Cortex of kidney (tissue), 1 donor: ENCODE results near the gene GABBR2.

Source experiments
- DNase-seq: peaks from one replicate; lab custom pipeline; 2025; lab: John Stamatoyannopoulos, UW

The GABBR2 gene

DNA sequence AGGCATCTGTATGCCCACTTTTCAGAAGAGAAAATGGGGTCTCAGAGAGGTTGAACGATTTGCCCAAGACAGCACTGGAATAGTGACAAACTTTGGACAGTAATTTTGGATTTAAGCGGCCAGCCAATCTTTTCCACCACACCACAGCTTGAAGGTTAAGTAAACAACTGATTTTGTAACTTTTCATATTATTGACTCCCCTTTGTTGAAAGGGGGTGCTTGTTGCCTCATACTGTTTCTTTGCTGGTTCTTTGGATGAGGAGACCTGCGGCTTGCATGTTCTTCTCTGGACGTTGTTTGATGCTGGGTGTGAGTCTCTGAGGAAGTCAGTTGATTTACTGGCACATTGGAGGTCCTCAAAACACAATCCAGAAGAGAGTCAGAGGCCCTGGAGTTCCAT lies 11.7 kb upstream of the GABBR2 start:
- no peak for DNase-seq

DNA sequence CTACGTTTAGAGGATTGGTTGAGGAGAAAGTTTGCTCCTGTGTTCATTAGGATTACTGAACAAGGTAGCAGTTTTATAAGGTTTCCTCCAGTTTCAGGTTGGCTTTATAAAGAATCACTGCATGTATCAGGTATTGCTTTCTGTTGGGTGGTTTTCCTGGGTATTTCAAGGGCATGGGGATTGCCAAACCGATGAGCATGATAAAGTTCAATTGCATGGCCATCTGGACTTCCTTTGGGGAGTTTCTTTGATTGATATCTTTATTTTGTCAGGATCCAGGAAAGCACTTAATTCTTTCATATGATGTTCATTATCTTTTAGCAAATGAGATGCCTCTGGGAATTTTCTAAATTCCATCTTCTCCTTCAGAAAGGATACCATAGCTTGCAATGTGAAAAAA lies 10.3 kb upstream of the GABBR2 start:
- DNase-seq, result no peak

DNA sequence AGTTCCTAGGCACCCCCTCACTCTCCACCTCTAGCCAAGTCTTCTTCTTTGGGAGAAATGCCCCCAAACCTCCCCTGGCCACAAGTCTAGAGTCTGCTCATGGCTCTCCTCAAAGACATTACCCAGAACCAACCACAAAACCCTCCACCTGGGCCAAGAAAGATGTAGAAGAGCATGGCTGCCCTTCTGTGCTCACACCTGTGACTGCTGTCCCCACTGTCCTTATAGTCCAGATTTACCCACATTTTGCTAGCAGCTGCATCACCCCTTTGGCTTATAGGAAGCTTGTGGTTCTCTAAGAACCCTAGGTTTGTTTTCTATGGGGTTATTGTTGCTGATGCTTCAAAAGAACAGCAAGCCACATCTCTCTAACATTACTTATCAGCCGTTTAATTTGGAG lies 6.1 kb upstream of the GABBR2 start:
- no peak for DNase-seq

DNA sequence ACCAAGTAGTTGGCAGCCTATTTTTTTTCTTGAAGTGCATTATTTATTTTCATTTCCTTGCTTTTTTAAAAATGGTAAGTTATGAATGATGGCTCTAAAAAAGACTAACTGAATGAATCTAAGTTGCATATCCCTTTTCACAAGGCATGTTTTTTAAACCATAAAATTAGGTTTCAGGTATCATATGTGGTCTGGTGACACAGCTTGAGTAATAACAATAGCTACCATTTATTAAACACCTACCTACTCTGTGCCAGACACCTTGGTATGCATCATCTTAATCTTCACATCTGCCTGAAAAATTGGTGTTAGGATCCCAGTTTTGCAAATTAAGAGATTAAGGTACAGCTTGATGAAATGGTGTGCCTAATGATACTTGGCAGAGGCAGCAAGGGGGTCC lies 4.3 kb upstream of the GABBR2 start:
- no peak for DNase-seq

DNA sequence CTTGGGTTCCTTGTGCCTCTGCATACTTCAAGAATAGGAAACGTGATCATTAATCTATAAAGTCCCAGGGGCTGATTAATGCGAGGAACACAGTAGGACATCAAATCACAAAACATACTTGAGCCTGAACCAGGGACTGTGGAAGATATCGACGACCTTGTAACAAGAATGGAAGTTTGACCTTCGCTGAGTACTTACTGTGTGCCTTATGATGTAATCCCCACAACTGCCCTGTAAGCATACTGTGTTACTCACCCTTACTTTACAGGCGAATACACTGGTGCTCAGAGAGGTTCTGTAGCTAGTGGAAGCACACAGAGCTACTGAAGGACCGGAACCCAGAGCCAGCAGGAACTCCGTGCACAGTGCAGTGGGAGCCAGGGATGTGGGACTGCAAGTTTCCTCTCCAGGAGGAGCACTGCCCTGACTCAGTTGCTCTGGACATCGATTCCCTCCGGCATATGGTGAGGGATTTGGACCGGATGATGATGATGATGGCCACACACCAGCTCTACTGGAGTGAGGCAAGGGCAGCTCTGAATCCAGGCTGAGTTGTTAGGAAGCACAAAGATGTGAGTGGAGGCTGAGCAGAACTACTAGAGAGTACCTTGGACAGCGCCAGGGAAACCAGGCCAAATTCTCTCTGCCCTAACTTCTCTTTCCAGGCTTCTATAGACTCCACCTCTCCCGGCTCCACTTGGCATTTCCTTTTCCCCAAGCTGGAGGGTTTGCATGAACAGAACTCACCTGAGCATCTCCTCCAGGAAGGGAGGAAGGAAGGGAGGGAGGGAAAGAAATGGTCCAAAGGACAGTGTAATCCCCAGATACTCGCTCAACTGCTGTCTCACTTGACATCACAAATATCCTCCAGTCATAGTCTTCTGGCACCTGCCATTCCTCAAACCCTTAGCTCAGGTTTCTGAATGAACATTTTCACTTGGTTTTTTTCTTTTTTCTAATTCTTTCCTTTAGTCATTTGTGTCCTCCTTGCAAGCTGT lies 1.5 kb upstream of the GABBR2 start:
- DNase-seq, result no peak

DNA sequence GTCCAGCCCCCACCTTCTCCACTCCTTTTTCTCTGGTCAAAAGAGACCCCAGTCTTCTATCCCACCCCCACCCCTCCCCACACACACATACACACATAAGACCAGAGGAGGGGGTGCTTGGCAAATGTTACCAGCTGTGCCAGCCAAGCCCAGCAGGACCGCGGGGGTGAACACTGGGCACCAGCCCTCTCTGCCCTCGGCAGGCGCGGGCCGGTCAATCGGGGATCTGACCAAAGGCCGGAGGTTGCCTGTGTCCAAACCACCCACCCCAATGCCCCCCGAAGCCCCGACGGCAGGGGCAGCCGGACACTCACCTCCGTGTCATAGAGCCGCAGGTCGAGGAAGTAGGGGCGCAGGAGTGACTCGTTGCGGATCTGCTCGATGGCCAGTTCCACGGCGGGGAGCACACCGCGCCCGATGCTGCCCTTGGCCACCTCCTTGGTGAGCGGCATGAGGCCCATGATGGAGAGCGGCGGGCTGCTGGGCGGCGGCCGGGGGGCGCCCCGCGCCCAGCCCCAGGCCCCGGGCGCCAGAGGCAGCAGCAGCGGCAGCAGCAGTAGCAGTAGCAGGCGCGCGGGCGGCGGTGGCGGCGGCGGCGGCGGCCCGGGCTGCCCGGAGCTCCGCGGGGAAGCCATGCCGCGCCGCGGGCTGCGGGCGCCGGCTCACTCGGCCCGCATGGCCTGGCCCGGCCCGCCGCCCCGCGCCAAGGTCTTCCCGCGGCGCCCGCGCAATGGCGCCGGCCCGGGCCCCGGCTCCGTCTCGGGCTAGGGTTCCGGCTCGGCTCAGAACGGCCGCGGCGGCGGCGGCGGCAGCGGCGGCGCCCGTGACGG lies 417 bp downstream of the GABBR2 start:
- DNase-seq, result no peak

DNA sequence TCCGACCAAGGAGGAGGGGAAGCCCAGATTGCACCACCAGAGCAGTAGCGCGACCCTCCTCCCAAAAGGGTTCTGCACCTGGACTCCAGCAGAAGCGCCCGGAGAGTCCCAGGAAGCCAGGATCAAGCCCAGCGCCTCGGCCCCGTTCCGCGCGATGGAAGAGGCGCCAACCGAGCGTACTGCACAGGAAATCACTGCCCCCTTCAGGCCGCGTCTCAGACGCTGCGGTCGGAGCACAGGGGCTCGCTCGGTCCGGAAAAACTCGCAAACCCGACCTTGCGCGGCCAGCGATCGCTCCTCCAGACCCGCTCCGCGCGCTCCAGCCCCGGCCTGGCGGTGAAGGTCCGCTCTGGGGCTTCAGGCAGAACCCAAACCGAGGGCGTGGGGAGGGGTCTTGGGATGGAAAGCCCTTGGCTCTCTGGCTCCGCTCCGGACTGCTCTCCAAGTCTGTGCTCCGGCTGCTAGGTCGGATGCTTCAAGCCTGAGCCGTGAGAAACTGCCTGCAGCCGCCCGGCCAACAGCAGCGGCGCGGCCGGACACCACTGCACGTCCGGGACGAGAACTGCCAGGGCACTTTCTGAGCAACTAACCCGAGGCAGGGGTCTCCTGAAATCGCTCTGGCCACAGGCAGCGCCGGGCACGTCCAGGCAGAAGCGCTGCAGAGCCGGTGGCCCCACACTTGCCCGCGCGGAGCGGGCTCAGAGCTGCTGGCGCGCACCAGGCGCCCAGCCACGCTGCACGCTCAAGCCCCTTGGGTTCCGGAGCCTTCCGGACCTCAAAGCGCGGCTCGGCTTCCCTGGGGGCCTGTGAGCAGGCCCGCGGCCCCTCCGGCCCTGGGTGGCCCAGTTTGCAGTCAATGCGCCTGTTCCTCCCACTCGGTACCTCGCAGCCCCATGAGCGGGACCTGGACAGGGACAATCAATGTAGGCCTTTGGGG lies 1.3 kb downstream of the GABBR2 start:
- DNase-seq, result no peak

DNA sequence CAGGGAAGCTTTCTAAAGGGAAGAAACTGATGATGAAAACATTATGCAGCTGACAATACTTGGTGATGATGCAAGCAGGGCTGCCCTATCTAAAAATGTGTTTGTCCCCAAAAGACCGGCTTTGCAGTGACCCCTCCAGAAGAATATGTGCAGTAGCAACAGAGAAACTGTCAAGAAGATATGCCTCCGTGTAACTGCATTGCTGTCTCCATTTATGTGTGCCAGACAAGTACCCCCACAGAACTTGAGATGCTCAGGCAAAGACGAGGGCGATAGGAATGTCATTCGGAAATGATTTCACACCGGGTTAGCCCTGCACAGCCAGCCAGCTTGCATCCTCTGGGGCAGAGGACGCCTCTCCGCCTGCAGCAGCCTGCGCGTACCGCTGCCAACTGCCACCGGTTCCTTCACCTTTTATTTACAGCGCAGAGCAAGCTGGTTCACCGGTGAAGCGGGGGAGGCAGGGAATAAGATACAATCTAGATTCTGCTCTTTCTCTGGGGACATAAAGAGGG lies 2.0 kb downstream of the GABBR2 start:
- no peak for DNase-seq

DNA sequence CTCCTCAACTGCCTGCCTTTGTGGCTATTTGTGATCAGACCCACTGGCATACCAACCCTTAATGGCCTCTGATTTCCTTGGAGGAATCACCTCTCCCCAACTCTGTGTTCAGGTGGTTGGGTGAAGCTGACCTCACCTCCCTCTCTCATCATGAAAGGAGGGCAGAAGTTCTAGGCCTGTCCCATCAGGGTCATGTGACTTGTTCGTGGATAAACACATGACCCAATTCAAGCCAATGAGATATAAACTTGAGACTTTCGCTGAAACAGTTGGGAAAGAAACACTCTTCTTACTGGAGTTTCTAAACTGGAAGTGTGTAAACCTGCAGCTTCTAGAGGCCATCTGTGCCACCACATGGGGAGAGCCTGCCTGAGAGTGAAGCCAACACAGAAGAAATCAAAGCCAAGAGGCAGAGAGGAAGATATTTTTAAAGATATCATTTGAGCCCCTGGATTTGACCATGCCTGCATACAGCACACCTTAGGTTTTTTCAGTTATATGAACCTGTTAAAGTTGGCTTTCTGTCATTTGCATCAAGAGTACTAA lies 5.8 kb downstream of the GABBR2 start:
- DNase-seq, result no peak

DNA sequence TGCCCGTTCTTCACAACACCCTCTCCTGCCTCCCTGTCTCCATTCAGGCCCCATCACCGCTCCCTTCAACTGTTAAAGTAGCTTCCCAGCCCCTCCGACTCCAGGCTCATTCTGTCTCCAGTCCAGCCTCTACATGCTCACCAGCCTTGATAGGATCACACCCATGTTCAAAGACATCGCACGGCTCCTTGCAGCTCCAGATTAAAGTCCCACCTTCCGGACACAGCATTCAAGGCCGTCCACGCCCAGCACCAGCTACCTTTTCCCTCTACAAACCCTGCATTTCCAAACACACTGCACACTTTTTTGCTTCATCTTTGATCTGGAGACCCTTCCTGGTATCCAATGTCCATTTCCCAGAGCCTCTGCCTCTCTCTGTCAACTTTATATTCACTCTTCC lies 6.4 kb downstream of the GABBR2 start:
- no peak for DNase-seq

DNA sequence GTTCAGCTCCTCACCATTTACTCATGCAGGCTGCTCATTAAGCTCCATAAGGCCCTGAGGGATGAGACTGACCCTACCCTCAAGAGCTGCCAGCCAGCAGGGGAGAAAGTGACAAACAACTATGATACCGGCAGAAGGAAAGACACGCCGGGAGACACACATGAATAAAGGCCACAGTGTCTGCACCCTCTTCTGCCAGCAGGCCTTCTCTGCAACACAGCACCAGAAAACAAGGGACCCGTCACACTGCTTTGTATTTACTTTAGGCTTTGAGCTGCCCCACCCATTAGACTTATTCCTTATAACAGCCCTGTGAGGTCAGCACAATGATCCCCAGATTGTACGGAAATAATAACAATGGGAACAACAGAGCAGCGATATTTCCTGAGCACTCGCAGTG lies 7.2 kb downstream of the GABBR2 start:
- DNase-seq, result no peak

DNA sequence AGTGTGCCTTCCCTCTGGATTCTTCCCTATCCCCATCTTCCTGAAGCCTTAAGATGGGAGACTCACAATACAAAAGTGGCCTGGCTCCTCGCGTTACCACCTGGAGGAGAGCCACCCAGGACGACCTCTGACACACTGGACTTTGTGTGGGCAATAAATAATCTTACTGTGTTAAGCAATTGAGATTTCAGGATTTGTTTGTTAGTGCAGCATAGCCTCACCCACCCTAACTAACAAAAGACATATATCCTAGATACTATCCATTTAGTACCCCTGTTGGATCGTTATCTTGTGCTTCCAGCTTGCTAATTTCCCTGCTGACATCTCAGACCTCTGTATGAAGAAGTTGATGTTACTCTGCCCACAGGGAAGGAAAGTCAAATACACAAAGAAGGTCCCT lies 7.9 kb downstream of the GABBR2 start:
- no peak for DNase-seq

DNA sequence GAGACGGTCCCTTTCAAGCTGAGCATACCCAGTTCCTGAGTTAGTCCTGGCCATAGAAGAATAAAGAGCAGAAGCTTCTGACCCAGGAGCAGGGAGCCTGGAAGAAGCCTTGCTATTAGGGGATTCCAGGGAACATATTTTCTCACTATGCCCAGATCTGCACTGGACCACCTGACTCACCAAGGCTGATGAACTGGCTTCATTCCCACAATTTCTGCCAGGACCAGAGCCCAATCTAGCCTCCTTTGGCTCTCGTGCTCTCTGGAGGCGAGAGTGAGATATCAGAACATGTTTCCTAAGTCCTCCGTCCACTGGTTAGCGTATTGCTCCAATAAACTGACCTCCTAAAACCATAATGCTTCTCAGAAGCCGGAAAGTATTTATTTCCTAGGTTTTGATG lies 9.9 kb downstream of the GABBR2 start:
- no peak for DNase-seq

DNA sequence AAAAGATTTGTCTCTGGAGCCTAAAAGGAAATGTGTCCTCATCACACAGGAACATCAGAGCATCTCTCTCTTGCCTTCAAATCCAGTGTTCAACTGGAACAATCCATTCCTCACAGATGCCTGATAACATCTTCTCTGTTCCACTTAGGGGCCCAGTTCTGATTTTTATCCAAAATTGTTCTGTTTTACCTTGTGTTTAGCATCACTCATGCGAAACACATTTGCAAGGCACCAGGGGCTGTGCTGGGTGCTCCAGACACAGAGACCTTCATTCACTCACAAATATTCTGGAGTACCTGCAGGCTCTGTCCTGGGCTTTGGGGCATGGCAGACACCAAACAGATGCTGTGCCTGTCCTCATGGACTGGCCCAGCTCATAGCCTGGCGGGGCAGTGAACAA lies 13.8 kb downstream of the GABBR2 start:
- DNase-seq, result no peak

DNA sequence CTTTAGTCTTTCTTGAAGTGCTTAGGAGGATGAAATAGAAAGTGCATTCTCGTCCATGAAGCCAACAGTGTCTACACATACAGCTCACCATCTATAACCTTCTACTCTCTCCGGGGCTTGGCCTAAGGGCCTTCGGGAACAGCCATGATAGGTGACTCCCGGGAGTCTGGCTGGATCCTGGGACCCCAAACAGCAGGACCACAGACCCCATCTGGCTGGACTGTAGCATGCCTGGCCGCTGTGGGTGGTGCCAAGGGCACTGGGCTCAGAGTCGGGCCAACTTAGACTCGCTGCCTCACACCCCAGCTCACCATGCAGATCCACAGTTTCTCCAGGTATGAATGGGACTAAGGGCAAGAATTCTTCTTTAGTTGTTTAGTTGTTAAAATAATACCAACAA lies 16.3 kb downstream of the GABBR2 start:
- no peak for DNase-seq

DNA sequence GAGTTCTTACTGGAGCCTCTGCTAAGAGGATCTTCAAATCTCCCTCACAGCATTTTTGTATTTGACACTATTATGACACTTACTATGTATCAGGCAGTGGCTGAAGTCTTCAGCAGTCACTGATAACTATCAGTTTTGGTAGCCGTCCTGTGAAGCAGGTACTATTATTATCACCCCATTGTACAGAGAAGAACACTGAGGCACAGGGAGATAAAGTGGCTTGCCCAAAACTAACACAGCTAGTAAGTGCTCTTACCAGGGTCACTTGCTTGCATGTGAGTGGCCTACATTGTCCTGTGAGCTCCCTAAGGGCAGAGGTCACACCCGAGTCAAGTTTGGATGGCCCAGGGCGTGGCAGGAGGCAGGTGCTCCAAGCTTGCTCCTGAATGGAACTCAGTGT lies 16.8 kb downstream of the GABBR2 start:
- DNase-seq, result no peak

DNA sequence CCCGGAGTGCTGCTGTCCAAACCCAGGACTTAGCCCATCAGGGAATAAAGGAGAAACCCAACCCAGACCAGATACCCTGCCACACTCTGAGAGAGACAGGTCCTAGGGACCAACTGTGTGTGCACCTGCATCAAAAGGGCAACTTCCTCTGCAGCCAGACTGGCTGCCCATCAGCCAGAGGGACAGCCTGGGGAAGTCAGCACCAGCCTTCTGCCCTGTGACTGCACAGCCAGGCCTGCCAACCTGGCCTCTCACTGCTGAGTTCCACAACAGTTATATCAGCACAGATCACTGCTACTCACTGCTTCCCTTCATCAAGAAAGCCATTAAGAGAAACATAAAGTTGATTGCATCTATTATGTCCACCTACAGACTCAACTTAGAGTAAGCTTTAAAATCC lies 18.0 kb downstream of the GABBR2 start:
- no peak for DNase-seq

DNA sequence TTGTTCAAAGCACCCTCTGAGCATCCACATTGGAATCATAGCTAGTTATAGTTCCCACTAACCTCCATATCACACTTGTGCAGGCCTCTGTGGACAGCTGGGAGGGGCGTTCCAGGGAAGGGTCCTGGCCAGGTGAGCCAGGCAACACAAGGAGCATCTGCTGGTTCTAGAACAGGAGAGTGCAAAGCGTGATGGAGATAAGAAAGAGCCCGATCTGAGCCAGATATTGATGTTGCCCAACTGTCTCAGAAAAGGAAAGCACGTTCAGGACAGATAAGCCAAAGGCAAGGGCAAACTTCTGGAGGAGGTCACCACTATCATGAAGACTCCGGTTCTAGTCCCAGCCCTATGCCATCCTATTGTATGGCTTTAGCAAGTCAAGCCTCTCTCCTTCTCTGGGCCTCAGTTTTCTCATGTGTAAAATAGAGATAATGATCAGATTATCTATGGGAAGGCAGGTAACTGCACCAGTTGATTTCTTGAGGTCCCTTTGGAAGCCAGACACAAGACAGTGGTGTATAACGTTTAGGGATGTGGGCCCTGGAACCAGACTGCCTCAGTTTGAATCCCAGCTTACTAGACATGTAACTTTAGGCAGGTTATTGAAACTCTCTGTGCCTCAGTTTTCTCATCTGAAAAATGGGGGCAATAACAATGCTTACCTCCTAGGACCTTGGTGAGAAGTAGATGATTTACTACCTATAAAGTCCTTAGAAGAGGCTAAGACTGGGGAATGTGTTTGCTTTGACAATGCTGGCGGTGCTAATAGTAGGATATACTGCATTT lies 19.8 kb downstream of the GABBR2 start:
- no peak for DNase-seq

DNA sequence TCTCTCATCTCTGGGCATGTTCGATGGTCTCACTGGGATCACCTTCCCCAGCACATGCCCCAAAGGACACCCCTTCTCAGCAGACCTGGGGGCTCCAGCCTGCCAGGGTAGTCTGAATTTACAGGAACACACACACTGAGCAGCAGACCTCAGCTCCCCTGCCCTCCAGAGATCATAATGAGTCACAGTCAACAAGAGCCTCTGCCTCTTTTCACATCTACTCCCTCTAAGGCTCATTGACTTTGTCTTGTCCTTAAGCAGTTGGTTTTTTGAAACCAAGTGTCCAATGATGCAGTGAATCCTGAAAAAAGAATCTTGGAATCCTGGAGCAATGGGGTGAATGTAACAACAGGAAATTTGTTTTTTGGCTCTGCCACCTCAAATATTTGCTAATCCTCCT lies 20.8 kb downstream of the GABBR2 start:
- DNase-seq, result no peak

DNA sequence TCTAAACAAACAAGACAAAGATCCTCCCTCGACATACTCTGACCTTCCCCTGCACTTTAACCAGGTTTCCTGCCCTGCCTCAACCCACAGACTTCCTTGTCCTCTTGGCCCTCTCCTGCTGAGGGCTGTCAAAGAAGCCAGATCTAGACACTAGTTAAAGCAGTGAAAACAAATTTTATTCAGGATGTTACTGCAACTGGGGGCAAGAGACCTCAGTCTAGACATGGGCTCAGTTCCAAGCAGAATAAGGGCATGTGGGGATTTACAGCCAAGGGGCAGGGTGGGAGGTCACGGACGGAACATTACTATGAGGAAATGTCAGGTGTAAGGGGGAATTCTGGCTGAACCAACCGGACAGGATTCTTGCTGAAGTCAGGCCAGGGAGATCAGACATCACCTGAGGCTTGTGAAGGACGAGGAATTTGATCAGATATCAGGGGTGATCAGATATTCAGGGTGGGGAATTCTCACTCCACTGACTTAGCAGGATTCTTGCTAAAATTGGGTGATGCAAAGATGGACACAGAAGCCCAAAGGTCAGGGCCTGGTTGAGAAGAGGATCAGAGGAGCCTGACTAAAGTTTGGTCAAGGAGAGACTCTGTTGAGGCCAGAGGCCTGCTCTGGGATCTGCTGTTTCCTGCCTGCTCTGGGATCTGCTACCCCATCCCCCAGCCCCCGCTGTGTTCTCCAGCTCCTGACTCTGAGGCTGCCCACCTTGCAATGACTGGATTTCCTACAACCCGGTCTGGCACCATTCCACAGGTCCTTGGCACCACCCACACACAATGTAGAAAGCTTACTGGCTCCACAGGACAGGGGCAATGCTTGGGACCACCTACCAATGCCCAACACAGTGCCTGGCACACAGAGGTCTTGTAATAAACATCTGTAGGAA lies 21.5 kb downstream of the GABBR2 start:
- DNase-seq, result no peak
